HG02798 (cell line): ENCODE data around the gene ENTPD2.

ENCODE experiments used
- ATAC-seq: cut with Tn5 transposase; IDR thresholded peaks from one replicate; pipeline ENCODE4 v1.9.1; 2021; ENCODE audit warnings: mild to moderate bottlenecking; ENCODE audit not compliant: unreplicated experiment, poor library complexity

ENTPD2 gene

DNA sequence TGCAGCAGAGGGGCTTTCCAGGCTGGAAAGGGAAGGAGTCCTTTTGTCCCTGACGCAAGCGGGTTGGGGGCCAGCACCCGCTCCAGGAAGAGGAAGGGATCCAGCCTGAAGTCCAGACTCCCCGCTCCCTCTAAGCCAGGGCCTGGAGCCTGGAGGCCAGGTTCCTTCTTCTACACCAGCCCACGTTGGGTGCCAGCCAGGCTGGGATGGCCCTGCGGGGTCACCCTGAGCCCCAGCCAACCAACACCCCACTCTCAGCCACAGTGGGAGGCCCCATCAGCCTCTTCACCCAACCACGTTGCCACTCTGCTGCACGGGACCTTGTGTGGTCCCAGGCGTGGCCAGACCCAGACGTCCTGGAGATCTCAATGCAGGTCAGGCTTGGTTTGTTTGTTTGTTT, 21.0 kb downstream of the ENTPD2 start:
- ATAC-seq, result no peak

- ATAC-seq, result no peak
Measured at GRCh38 chr9:137031904-137032640, 21.8 kb downstream of the ENTPD2 start, which contains the start of gene FUT7. Gene FUT7 (minus strand): TSS chr9:137032088. CDS start chr9:137031991, 97 bp downstream.

GRCh38 chr9:137030538-137031527, 23.0 kb downstream of the ENTPD2 start:
- no peak for ATAC-seq

DNA sequence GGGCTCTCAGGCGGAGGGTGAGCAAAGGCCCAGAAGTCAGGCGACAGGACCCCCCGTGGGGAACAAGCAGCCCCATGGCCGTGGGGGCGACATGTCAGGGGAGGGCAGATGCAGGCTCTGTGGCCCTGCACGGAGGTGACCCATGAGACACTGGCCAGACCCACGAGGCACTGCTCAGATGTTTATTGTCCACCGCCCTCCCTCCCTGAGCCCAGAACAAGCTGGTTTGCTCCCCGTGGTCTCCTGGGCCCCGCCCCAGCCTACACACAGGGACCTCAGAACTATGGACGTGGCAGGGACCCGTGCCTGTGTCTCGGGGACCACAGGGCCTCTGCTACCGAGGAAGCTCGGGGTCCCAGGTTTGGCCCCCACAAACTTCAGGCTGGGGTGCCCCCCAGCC, 23.9 kb downstream of the ENTPD2 start:
- no peak for ATAC-seq

GRCh38 chr9:137029058-137029936, 24.6 kb downstream of the ENTPD2 start:
- no peak for ATAC-seq

DNA sequence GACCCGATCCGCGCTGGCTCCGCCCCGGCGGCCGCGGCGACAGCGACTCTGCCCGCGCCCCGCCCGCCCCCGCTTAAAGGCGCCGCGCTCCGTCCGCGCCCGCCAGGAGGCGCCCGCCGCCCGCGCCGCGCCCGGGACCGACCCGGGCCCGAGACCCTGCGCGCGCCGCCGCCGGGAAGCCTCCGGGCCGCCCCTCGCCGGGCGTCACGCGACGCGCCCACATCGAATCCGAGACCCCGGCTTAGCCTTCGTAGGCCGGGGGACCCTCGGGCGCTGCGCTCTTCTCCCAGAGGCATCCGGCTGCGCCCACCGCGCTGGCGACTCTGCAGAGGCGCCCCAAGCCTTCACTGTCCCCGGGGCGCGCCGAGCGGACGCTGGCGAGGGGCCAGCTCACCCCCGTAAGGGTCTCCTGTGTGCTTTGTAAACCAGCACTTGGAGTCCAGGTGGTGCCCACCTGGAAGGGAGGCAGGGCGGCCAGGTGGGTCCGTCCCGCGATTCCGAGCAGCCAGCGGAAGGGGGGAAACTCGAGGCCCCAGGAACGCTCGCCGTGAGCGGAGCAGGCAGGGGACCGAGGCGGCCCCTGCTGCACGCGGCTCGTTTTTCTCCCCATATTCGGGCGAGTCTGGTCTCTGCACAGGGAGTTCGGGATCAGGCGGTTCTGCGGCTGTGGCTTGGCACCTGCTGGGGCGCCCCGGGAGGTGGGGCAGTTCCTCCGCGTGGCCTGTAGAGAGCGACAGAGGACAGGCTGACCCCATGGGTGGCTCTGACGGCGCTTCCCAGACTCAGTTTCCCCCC, 25.4 kb downstream of the ENTPD2 start:
- ATAC-seq, result peak; percentile 61

- ATAC-seq, result no peak
Measured at GRCh38 chr9:137027369-137028262, 26.2 kb downstream of the ENTPD2 start, which contains the start of gene ABCA2. Gene ABCA2 (minus strand): TSS chr9:137028237. CDS start chr9:137028140, 97 bp downstream.

- no peak for ATAC-seq
Measured at GRCh38 chr9:137026828-137027227, 27.0 kb downstream of the ENTPD2 start.

DNA sequence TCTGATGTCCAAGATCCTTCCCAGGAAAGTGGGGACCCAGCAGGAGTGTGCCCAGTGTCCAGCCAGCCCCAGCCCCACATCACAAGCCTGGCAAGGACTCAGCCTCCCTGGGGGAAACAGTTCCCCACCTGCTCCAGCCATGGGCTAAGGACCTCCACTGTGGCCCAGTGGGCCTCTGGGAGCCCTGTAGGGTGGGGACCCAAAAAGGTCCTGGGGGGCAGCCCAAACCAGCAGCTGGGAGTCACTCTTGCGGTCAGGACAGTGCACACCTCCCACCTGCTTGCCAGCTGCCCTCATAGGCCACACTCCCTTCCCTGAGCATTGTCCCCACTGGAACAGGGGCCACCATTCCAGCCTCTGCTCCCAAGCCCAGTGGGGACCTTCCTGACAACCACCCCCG, 27.5 kb downstream of the ENTPD2 start:
- no peak for ATAC-seq

DNA sequence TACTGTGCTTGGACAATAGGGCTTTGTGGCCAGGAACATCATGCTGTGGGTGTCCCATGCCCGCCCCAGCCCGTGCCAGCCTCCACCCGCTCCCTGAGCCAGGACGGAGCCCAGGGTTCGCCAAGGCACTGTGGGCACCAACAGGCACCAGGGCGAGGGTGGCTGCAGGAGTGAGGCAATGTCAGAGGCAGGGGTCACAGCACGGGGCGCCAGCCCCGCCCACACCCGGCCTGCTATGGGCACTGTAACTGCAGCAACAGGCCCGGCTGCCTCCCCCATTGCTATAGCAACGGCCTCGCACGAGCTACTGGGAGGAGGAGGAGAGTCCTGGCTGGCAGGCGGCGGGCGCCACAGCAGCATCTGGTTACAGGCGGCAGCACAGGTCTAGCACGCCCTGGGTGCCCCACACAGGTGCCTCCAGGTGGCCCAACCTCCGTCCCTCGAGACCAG, 28.3 kb downstream of the ENTPD2 start:
- no peak for ATAC-seq

DNA sequence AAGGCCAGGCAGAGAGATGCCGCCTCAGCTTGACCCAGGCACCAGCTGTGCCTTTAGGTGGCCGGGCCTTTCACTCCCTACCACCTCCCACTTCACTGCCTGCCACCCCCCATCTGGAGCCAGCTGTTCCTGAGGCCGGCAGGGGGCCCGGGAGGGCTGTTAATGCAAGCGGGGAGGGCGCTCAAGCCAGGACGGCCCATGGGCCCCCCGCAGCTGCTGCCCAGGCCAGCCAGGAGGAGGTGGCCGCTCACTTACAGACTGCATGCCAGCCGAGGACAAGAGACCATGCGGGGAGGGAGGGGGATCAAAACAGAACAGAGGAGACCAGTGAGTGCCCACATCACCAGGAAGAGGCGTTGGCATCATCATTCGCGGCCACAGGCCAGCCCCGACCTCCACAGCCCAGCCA, 30.3 kb downstream of the ENTPD2 start:
- ATAC-seq, result no peak

DNA sequence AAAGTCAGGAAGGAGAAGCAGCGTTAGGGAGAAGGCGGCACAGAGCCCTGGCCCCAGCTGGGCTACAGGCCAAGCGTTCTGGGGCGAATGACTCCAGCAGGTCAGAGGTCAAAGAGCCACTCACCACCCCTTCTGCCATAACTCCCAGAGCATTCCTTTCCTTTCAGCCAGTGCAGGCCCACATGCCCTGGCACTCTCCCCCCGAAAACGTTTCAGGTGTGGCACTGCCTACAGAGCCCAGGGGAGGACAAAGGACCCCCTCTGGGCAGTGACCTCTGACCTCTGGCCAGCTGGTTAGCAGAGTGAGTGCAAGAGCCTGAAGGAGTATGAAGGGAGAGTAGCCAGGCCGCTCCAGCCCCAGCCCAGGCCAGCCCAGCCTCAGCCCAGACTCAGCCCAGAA, 30.7 kb downstream of the ENTPD2 start:
- no peak for ATAC-seq

- no peak for ATAC-seq
Measured at GRCh38 chr9:137022662-137023008, 31.2 kb downstream of the ENTPD2 start.

DNA sequence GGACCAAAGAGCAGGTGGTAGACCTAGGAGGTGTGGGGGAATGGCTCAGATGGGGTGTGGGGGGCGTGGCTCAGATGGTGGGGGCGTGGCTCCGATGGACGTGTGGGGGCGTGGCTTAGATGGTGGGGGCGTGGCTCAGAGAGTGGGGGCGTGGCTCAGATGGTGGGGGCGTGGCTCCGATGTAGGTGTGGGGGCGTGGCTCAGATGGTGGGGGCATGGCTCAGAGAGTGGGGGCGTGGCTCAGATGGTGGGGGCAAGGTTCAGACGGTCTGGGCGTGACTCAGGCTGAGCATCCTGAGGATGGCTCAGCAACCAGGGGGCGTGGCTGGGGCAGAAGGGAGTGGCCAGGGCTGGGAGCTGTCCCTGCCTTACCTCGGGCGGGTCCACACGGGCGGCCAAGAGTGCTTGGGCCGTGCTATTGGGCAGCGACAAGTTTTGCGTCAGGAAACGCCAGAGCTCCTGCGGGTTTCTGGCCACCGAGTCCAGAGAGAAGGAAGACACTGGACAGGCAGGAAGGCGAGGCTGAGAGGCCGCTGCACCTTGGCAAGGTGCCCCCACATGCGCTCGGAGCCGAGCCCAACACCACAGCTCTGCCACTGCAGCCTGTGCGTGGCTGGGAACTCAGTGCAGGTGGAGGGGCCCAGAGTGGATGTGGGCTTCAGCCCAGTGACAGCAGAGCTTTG, 31.7 kb downstream of the ENTPD2 start:
- ATAC-seq, result peak; percentile 46

DNA sequence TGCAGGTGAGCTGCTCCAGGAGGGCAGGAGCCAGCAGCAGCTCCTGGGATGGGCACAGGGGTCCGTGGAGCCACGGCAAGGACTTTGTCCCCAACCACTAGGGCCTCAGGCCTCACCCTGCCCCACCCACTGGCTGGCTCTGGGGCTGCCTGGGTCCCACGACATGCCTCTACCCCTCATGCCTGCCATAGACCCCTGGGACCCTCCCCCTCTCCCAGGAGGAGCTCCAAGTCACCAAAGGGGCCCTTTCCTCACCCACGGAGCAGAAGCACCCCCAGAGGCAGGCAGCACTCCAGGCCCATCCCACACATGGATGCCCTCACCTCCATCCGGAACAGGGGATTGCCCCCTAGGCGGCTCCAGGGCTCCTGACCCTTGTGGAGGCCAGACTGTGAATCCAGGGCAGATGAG, 32.3 kb downstream of the ENTPD2 start:
- no peak for ATAC-seq

- no peak for ATAC-seq
Measured at GRCh38 chr9:137020771-137021567, 32.9 kb downstream of the ENTPD2 start.
